Glutamatergic neuron (in vitro differentiated cells): ENCODE data around the gene MYO1A. TPM values are rescaled to one million over a fixed set of nuclear protein-coding genes. Genes with fewer than 3 reads are reported as not detected.

Source experiments
- DNase-seq: peaks from one replicate; pipeline ENCODE4 v3.0.0; 2022
- H3K27ac Mint-ChIP-seq: one replicate; pipeline ENCODE4 v1.8.0; 2020; ENCODE audit warnings: mild to moderate bottlenecking, mixed read lengths, inconsistent platforms; ENCODE audit not compliant: unreplicated experiment
- H3K27me3 Mint-ChIP-seq: one replicate; pipeline ENCODE4 v1.8.0; 2020; ENCODE audit warnings: mild to moderate bottlenecking, moderate library complexity, mixed read lengths, inconsistent platforms; ENCODE audit not compliant: unreplicated experiment
- H3K36me3 Mint-ChIP-seq: one replicate; pipeline ENCODE4 v1.8.0; 2020; ENCODE audit warnings: mild to moderate bottlenecking, mixed read lengths, inconsistent platforms; ENCODE audit not compliant: unreplicated experiment
- H3K4me1 Mint-ChIP-seq: one replicate; pipeline ENCODE4 v1.8.0; 2020; ENCODE audit warnings: mild to moderate bottlenecking, low read depth, mixed read lengths, inconsistent platforms; ENCODE audit not compliant: unreplicated experiment
- H3K4me3 Mint-ChIP-seq: one replicate; pipeline ENCODE4 v1.8.0; 2020; ENCODE audit warnings: mild to moderate bottlenecking, mixed read lengths, inconsistent platforms; ENCODE audit not compliant: unreplicated experiment
- H3K9me3 Mint-ChIP-seq: one replicate; pipeline ENCODE4 v1.8.0; 2020; ENCODE audit warnings: mild to moderate bottlenecking, moderate library complexity, mixed read lengths, inconsistent platforms; ENCODE audit not compliant: unreplicated experiment
- CTCF ChIP-seq: fragments of 200-600 bp; sonication (generic); IDR thresholded peaks from one replicate; pipeline ENCODE4 v1.5.0; 2021; ENCODE audit not compliant: partially characterized antibody, unreplicated experiment
- total RNA-seq: library from RNA; stranded (reverse); fragmentation: NEBNext Ultra II Directional; extraction: Animal tissue kit (Norgen Biotek cat#: 25700); gene quantifications from one replicate; pipeline ENCODE4 v1.2.1, GENCODE V29; 2021; ENCODE audit not compliant: unreplicated experiment

The MYO1A gene
- total RNA-seq, 1 donor from 2014 or later = 0.64 TPM

GRCh38 chr12:57090490-57090889 lies 40.6 kb upstream of the MYO1A start:
- peaks cover 26% of the 10 kb centered on the region for H3K27me3 Mint-ChIP-seq
- H3K4me1 Mint-ChIP-seq = peaks cover 33% of the 10 kb centered on the region
- DNase-seq = no peak
- peaks cover 9% of the 10 kb centered on the region for H3K9me3 Mint-ChIP-seq
- no peak for TF ChIP-seq CTCF
- H3K27ac Mint-ChIP-seq = peak overlapping the region; percentile 62
- H3K36me3 Mint-ChIP-seq = no peaks in the 10 kb centered on the region
- peak overlapping the region; percentile 98 for H3K4me3 Mint-ChIP-seq

- peaks cover 26% of the 10 kb centered on the region for H3K27me3 Mint-ChIP-seq
- H3K27ac Mint-ChIP-seq = peak overlapping the region; percentile 55
- H3K4me3 Mint-ChIP-seq = peak overlapping the region; percentile 98
- H3K9me3 Mint-ChIP-seq = peaks cover 9% of the 10 kb centered on the region
- peak; percentile 50 for DNase-seq
- no peaks in the 10 kb centered on the region for H3K36me3 Mint-ChIP-seq
- no peak for TF ChIP-seq CTCF
- H3K4me1 Mint-ChIP-seq = peaks cover 27% of the 10 kb centered on the region
These were observed 39.6 kb upstream of the MYO1A start for GRCh38 chr12:57089271-57090245.

DNA sequence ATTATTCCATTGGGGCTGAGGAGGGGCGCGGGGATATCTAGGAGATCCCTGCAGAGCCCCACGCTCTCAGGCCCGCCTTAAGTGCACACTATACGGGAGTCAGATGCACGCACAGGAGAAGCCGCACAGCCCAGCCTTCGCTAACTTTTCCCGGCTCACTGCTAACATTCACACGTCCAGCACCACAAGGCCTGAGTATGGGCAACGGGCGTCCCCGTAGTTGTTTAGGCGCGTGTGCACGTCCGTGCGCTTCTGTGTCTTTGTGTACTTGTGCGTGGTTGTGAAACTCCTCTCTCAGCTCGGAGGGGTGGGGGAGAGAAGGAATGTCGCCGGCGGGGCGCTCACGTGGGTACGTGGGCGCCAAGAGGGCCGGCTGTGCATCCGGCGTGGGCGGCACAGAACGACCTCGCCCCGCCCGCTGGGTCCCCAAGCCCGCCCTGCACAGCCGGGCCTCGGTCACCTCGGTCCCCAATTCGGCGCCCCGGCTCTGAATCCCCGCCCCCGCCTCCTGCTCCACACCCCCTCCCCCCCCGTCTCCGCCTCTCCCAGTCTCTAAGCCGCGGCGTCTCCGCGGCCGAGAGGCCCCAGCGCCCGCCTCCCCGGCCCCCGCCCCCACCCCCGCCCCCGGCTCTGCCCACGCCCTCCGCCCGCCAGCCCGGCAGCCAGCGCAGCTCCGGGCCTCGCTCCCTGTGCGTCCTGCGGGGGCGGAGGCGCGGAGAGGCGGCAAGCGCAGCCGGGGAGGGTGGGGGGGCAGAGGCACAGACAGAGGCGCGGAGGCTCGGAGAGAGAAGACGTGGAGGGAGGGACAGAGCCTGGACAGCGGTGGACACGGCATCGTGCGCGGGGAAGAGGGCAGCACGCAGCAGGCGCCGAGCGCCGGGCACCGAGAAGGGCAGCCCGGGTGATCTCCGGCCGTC lies 38.7 kb upstream of the MYO1A start, which contains the start of gene NAB2:
NAB2 (plus strand) TSS at position 761 of the 917 bp plus-strand sequence. CDS start 158 bp downstream, outside the sequence.
- Mint-ChIP-seq H3K27ac (peak within 1 kb of the TSS; percentile 69), H3K4me1 (peaks cover 20% of the 10 kb centered on the region), H3K9me3 (peaks cover 9% of the 10 kb centered on the region), H3K27me3 (peaks cover 24% of the 10 kb centered on the region), H3K36me3 (no peaks in the 10 kb centered on the region), H3K4me3 (peak within 1 kb of the TSS; percentile 98)
- TF ChIP-seq CTCF = no peak
- peak; percentile 80 for DNase-seq

GRCh38 chr12:57087691-57088353 lies 37.9 kb upstream of the MYO1A start:
- peaks cover 24% of the 10 kb centered on the region for H3K27me3 Mint-ChIP-seq
- H3K4me3 Mint-ChIP-seq = peak overlapping the region; percentile 90
- no peaks in the 10 kb centered on the region for H3K36me3 Mint-ChIP-seq

More at GRCh38 chr12:57087691-57088353, 37.9 kb upstream of the MYO1A start:
- DNase-seq = no peak
- Mint-ChIP-seq H3K27ac (peak overlapping the region; percentile 69), H3K4me1 (peaks cover 19% of the 10 kb centered on the region), H3K9me3 (peaks cover 9% of the 10 kb centered on the region)
- no peak for TF ChIP-seq CTCF
